GM21786 (cell line): ENCODE measurements around the gene NARS2.
"Not testable (repeated sequence)": the region's sequence is repeated elsewhere in the genome, so short reads cannot be mapped to it uniquely, and the experiment has no call there.

Experiments
- ATAC-seq: cut with Tn5 transposase; IDR thresholded peaks from one replicate; pipeline ENCODE4 v1.9.1; 2021; ENCODE audit not compliant: unreplicated experiment

The NARS2 gene

DNA sequence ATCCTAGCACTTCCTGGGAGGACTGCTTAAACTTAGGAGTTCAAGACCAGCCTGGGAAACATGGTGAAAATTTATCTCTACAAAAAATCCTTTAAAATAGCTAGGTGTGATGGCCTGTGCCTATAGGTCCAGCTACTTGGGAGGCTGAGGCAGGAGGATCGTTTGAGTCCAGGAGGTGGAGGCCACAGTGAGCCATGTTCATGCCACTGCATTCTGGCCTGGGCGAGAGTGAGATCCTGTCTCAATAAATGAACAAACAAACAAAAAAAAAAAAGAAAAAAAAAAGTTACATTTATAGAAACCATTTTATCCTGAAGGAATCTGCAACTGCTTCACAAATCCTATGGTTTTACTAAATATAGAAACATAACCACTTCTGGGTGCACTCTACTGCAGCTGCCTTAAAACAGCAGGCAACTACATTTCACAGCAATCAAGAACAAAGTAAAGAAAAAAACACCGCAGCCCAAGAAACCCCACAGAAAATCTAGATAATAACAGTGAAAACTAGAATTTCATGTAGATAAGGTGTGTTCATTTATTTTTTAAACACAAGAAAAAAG lies 81.2 kb downstream of the NARS2 start:
- ATAC-seq, result no peak

DNA sequence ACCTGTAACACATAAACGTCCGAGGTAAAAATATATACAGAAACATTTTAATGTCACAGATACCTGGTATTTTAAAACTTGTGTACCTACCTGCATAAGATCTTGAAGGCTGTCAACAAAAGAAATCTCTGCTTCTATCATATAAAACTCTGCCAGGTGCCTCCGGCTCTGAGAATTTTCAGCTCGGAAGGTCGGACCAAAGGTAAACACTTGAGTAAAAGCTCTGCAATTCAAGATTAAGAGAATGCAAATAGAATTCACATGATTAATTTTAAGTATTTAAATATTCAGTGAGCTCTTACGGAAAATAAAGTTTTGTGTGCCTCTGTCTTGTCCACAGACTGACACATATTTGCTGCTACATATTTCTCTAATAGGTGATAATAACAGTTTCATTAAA lies 81.7 kb downstream of the NARS2 start:
- ATAC-seq, result no peak

DNA sequence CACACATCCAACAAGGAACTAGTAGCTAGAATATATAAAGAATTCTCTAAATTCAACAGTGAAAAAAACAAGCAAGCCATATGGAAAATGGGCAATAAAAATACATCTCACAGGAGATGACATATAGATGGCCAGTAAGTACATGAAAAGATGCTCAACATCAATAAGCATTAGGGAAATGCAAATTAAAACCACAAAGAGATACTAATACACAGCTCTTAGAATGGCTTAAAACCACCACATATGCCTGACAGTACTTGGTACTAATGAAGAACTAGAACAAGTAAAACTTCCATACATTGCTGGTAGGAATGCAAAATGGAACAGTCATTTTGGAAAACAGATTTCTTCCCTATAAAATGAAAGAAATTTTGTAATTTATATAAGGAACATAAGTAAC lies 85.5 kb downstream of the NARS2 start:
- no peak for ATAC-seq

DNA sequence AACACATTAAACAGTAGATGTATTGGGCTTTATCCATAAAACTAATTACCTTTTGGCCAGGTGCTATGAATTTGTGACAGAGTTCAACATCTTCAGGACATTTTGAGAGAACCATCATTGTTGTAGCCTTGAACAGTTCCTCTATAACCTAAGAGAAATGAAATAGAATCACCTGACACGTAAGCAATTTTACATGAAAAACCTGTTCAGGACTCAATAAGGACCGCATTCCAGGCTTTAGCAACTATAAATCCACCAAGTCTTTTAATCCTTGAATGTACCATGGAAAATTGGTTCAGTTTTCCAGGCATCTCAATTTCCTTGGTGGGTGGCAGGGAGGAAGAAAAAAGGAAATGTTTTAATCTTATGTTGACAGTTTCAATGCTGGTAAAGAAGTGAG lies 96.1 kb downstream of the NARS2 start:
- ATAC-seq, result no peak

DNA sequence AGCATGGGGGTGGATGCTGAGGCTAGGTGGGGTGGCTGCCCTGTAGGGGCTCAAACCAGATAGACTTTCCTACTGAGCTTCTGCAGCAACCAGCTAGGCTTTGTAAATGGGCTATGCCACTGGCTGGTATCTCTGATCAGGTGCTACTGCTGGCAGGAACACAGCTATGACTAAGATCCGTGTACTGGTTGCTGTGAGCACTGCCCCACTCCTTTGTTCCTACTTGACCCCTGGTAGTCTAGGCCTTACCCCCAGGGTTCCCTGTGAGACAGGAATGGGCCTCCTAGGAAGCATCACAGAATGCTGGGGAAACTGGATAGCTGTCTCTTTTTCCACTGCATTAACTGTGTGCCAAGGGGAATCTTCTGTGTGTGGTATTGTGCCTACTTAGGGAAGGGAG lies 98.6 kb downstream of the NARS2 start:
- no peak for ATAC-seq

DNA sequence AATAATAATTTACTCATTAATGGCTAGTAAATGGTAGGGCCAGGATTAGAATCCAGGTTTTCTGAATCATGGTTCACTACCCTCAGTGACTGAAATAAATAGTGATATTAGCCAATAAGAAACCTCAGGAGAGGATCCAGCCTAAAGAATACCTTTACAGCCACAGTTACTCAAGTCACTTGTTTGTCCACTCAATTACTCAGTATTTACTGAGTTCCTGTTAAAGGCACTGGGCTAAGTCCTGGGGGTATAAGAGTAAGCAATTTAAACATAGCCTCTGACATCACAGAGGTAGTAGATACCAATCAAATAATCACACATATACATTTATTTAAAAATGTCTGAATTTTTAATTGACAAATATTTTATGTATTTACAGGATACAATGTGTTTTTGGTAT lies 100.2 kb downstream of the NARS2 start:
- ATAC-seq, result no peak

DNA sequence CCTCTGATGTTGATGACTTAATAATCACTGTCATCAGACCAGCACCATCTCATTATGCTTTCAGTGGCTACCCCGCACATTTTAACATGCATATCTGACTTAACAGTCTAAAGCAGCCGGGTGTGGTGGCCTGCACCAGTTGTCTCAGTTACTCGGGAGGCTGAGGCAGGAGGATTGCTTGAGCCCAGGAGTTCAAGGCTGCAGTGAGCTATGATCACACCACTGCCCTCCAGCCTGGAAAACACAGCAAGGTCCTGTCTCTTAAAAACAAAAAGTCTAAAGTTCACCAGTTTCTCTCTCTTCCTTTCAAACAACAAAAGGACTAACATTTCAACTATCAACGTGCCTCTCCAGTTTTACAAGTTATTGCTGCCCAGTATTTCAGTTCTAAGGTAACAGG lies 101.8 kb downstream of the NARS2 start:
- no peak for ATAC-seq

DNA sequence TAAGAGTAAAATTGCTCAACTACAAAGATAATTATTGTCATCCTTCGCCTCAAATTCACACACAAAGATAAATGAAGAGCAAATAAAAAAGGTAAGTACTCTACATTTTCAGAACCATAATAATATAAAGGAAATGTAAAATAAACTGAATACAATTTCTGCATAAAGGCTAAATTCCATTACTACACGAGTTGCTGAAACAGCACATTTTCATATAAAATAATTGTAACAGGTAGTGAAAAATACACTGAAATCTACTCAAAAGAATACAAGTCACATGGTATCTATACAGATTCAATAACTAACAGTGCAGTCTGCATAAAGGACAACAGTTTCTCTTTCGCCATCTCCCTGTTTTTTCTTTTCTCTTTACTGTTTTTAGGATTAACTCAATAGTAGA lies 102.3 kb downstream of the NARS2 start:
- ATAC-seq, result no peak

DNA sequence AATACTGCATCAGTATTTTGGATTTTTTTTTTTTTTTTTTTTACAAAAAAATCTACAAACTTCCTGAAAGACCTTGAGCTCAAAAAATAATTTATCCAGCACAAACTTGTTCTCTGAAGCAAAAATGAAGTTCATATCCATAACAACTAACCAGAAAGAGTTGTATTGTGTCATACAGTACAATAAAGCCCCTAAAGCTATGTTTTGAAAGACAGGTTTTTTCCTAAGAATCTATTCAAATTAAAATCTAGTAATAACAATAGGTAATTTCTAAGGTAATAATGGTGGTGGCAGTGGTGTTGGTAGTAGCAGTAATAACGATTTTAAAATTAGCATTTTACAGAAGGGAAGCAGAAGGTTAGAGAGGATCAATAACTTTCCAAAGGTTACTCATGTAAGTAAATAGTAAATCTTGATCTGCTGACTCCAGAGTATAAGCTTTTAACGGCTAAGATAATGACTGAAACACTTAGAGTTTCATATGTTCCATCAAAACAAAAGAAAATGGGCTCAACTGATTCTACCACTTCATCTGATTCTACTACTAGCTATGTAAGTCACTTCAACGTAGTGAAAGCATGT lies 103.7 kb downstream of the NARS2 start:
- no peak for ATAC-seq

DNA sequence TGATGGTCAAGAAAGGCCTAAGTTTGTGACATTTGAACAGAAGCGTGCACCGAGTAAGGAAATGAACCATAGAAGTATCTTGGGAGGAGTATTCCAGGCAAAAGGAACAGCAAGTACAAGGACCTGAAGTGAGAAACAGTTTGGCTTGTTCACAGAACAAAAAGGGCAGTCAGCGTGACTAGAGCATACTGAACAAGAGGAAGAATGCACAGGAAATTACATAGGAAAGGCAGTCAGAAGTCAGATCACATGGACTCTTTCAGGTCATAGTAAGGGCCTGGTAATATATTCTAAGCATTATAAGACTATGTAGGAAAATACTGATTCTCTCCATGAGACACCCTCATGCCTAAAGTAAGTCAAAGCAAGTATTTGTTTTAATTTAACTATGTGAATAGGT lies 104.8 kb downstream of the NARS2 start:
- no peak for ATAC-seq

DNA sequence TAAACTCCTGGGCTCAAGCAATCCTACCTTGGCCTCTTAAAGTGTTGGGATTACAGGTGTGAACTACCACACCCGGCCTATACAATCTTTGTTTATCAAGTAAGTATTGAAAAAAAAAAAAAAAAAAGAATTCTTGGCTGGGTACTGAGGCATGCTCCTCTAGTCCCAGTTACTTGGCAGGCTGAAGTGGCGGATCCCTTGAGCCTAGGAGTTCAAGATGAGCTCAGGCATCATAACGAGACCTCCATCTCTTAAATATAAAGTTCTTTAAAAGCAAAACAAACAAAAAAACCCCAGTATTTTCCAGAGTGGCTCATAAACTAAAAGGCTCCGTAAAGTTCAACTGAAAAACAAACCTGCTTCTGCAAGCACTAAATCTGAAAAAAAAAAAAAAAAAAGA lies 106.7 kb downstream of the NARS2 start:
- ATAC-seq, result no peak

DNA sequence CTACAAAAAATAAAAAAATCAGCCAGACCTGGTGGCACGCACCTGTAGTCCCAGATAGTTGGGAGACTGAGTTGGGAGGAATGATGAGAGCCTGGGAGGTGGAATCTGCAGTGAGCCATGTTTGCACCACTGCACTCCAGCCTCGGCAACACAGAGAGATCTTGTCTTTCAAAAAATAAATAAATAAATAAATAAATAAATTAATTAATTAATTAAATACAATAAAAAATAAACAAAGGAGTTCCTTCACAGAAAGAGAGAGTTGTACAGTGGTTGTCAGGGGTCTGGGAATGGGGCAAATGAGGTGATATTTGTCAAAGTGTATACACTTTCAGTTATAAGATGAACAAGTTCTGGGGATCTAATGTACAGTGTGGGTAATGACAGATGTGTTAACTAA lies 107.3 kb downstream of the NARS2 start:
- no peak for ATAC-seq

DNA sequence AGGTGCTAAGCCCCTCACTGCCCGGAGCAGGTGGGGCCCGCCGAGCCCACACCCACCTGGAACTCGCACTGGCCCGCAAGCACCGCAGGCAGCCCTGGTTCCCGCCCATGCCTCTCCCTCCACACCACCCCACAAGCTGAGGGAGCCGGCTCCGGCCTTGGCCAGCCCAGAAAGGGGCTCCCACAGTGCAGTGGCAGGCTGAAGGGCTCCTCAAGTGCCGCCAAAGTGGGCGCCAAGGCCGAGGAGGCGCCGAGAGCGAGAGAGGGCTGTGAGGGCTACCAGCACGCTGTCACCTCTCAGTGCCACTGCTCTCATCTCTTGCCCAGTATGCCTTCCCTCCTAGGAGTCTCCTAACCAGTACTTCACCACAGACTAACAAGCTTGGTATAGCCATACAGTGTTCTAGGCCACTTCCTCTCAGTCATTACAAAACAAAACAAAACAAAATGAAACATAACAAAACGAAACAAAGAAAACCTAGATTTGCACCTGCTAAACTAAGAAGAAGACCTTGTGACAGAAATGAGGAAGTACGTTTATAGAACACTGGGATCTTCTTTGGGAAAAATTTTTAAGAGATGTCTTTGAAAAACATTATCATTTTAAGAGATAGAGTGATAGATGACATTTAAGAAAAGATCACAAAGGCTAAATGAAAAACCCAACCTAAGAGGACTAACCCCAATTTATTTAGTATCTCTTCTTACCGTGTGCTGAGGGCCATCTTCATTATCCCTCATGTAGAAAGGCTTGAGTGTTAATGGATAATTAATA lies 109.3 kb downstream of the NARS2 start:
- peak; percentile 99 for ATAC-seq

DNA sequence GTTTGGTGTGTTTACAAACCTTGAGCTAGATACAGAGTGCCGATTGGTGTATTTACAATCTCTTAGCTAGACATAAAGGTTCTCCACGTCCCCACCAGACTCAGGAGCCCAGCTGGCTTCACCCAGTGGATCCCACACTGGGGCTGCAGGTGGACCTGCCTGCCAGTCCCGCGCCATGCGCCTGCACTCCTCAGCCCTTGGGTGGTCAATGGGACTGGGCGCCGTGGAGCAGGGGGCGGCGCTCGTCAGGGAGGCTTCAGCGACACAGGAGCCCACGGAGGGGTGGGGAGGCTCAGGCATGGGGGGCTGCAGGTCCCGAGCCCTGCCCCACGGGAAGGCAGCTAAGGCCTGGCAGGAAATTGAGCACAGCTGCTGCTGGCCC lies 109.9 kb downstream of the NARS2 start:
- ATAC-seq, result not testable (repeated sequence)

DNA sequence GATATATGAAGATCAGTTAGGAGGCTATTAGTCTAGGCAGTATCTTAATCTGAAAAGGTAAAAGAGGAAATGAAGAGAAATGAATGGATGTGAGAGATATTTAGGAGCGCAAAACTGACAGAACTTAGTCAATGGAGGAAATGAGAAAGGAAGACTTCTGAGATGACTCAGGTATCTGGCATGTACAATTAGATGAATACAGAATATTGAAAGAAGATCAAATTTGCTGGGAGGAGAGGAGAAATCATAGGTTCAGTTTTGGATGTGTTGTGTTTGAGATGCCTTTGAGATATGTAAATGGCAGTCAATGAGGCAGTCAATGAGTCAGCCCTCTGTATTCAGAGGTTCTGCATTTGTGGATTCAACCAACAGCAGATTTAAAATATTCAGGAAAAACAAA lies 114.2 kb downstream of the NARS2 start:
- no peak for ATAC-seq

DNA sequence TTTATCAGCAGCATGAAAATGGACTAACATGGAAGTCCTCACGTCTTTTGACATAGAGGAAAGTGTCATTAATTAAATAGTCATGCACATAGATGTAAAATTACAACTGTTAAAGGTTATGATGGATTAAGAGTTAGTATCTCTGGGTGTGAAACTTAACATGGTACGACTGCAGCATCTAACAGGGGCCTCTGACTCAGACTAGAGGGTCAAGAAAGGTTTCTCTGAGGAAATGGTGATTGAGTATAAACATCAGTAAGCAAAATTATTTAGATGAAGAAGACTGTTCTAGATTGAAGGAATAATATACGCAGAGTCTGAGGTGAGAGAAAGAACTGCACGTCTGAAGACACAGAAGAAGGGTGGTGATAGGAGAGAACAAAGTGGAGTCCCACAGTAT lies 114.9 kb downstream of the NARS2 start:
- ATAC-seq, result no peak

DNA sequence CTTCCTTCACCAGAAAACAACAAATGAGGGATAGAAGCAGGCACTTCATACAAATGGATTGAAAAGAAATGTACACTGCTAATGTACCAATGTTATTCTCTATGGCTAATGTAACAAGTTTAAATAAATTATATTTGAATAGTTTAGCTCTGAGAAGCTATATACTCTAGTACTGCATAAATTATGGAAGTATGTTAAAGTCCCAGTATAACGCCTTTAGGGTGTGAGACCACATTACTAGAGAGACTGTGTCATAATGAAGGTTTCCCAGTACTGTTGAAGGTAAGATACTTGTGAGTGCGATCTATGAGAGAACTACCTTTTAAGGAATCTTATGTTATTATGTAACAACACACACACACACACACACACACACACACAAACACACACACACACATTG lies 117.2 kb downstream of the NARS2 start:
- ATAC-seq, result no peak

DNA sequence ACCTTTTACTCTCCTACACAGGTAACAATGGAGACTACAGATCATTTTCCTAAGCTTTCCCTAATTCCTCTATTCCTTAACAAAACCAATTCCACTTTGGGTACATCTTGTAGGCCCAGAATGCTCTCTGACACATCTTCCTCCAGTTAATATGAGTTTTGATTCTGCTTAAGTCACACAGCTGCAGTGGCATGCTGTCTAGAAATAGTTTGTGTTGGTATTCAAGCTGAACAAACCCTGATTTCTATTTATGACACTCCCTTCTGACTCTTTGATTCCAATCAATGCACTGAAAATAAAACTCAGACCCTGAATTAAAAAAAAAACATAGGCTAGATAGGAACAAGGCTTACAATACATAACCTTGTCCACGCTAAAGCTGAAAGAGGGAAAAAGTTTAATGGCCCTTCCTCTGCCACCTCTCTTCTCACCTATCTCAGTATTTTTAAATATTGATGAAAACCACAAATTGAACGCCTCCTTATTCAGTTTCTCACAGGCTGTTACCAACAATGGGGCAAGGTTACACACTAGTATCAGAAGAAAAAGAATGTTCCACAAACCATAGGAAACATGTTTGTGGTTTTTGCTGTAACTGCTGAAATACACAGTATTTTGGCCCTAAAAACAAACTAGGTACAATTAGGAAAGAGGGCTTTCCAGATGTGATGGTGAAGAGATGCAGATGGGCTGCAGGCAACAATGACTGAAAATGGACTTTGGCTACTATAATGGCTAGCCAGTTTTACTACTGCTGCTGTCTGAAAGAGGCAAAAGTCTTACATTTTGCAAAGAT lies 121.3 kb downstream of the NARS2 start:
- no peak for ATAC-seq

DNA sequence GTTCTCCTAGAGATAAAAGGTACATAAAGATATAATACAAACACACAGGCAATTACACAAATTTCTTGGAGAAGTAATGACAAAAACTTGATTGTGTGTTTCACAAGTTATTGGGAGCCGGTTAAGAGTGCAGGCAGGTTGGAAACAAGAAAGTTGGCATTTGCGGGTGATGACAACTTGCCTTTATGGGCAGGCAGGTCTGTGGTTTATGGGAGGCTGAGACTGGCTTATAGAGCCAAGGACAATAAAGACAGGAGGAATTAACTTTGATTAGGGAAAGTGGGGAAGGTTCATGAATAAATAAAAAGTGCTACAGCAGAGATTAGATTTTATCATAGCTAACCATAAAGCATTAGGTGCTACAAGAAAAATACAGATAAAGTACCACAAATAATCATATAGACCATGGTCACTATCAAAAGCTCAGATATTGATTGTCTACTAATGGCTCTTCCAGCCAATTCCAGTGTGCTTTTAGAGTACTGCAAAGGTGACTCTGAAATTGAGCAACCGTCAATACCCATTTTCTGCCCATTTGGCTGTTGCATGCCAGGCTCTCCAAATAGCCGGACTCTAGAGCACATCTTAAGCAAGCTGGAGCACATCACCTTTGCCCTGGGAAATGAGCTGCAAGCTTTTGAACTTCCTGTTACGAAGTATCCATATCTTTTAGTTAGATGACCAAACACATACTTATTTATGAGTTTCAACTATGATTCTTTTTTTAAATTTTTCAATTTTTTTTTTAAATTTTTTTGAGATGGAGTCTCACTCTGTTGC lies 123.1 kb downstream of the NARS2 start:
- no peak for ATAC-seq

DNA sequence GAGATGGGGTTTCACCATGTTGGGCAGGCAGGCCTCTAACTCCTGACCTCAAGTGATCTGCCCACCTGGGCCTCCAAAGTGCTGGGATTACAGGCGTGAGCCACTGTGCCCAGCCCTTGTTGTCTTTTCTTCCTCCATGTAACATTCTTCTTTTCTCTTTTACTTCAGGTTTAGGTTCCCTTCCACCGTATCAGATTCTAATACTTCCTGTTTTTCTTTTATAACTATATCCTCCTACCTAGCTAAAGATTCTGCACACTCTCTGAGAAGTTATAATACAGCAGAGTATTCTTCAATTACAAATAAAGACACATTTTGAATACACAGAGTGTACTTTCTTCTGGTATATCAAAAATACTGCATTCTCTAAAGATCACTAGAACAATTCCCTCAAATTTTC lies 123.8 kb downstream of the NARS2 start:
- no peak for ATAC-seq

DNA sequence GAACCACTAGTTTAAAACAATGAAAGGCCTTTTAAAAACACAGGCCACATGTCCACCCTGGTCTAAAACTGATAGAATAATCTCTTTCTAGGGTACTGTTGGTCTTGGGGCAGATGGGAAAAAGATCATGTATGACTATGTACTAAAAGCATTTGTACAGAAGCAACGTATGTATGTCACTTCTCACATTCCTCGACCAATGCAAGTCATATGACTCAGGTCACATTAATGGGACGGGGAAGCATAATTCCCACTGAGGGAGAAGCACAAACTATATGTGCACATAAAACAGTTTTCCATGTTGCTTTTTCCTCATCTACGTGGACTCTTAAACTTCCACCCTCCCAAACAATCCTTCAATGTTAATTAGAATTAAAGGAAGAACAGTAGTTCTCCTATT lies 124.8 kb downstream of the NARS2 start:
- no peak for ATAC-seq
